Vagina (tissue), 2 donors: Measurements from ENCODE around the gene AGMAT.

Experiments used
- POLR2A ChIP-seq, 2 donors: fragments of 450-650 bp; IDR thresholded peaks; one replicate each; pipeline ENCODE4 v1.6.1; 2017; ENCODE audit warnings: antibody characterized with exemption in 2 of 2, mild to moderate bottlenecking in 2 of 2, moderate library complexity in 2 of 2
- POLR2AphosphoS5 ChIP-seq, 2 donors: sonication (generic); formaldehyde crosslinking; IDR thresholded peaks; one replicate each; pipeline ENCODE4 v1.9.0; 2017; ENCODE audit warnings: antibody characterized with exemption in 2 of 2, mild to moderate bottlenecking in 2 of 2, low read depth in 1 of 2; ENCODE audit not compliant: insufficient read depth in 1 of 2

- TF ChIP-seq POLR2AphosphoS5 (IDR thresholded peaks at IDR 0.05; ENCODE audit: insufficient read depth in 1 of 2, low read depth in 1 of 2) (no peak), POLR2A (IDR thresholded peaks at IDR 0.05) (no peak)
Observed at GRCh38 chr1:15621975-15622374, 37.1 kb upstream of the AGMAT start.
